BE2C (cell line): ENCODE data around the gene APOE.

ENCODE experiments used
- DNase-seq: peaks from one replicate; pipeline ENCODE4 v3.0.0-alpha.2; 2020
- H3K27me3 ChIP-seq: fragments of 250-450 bp; sonication (Bioruptor Pico); 2 replicates; pipeline ENCODE4 v1.5.1; 2020; ENCODE audit warnings: mild to moderate bottlenecking
- H3K36me3 ChIP-seq: fragments of 250-450 bp; sonication (Bioruptor Pico); 2 replicates; pipeline ENCODE4 v1.5.1; 2020; ENCODE audit warnings: mild to moderate bottlenecking
- H3K4me1 ChIP-seq: fragments of 250-450 bp; sonication (Bioruptor Pico); 2 replicates; pipeline ENCODE4 v1.5.1; 2020
- H3K4me3 ChIP-seq: 2 replicates; pipeline ENCODE4 v1.5.1; 2011; ENCODE audit warnings: low read depth, low read length
- H3K9me3 ChIP-seq: fragments of 250-450 bp; sonication (Bioruptor Pico); 2 replicates; pipeline ENCODE4 v1.5.1; 2020
- TF ChIP-seq, protein P1 (sequence below): IDR thresholded peaks from 2 replicates; pipeline ENCODE4 v1.5.1; 2012; ENCODE audit warnings: mild to moderate bottlenecking, low read depth, low read length

The APOE gene

DNA sequence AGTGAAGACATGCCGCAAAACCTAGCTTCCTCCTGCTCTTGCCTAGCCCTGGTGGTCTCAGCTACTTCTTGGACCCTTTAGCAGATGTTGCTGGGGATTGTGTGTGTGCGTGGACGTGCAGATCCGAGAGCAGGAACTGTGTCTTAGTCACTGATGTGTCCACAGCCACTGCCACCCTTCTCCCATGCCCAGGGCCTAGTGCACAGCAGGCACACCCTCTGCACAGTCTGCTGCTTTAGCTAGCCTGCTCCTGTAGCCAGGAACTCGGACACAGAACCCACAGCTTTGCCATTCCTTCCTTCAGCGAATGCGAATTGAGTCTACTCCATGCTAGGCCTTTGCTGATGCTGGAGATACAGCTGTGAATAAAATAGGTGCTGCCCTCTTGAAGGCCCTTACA is 51.9 kb downstream of the APOE start:
- TF ChIP-seq, protein P1, sequence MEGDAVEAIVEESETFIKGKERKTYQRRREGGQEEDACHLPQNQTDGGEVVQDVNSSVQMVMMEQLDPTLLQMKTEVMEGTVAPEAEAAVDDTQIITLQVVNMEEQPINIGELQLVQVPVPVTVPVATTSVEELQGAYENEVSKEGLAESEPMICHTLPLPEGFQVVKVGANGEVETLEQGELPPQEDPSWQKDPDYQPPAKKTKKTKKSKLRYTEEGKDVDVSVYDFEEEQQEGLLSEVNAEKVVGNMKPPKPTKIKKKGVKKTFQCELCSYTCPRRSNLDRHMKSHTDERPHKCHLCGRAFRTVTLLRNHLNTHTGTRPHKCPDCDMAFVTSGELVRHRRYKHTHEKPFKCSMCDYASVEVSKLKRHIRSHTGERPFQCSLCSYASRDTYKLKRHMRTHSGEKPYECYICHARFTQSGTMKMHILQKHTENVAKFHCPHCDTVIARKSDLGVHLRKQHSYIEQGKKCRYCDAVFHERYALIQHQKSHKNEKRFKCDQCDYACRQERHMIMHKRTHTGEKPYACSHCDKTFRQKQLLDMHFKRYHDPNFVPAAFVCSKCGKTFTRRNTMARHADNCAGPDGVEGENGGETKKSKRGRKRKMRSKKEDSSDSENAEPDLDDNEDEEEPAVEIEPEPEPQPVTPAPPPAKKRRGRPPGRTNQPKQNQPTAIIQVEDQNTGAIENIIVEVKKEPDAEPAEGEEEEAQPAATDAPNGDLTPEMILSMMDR: no peak
- no peaks in the 10 kb centered on the region for H3K27me3 ChIP-seq
- no peak overlapping the region for H3K4me3 ChIP-seq
- no peaks in the 10 kb centered on the region for H3K4me1 ChIP-seq
- H3K36me3 ChIP-seq: peaks cover 10% of the 10 kb centered on the region
- H3K9me3 ChIP-seq: no peaks in the 10 kb centered on the region
- DNase-seq: no peak

DNA sequence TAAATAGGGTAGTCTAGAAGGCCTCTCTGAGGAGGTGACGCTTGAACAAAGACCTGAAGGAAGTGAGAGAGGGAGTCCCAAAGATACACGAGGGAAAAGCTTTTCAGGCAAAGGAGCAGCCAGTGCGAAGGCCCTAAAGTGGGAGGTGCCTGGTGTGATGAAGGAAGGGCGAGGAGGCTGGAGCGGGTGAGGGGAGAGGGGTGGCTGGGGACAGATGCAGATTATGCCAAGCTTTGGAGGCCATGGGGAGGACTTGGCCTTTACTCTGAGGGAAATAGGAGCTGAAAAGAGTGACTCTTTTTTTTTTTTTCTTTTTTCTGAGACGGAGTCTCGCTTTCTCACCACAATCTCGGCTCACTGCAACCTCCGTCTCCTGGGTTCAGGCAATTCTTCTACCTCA is 52.5 kb downstream of the APOE start:
- Histone ChIP-seq H3K4me3 (no peak overlapping the region), H3K36me3 (peaks cover 11% of the 10 kb centered on the region), H3K9me3 (no peaks in the 10 kb centered on the region), H3K4me1 (no peaks in the 10 kb centered on the region), H3K27me3 (no peaks in the 10 kb centered on the region)
- DNase-seq: no peak
- TF ChIP-seq, protein P1: no peak
